ENCODE results near the gene PRPF6. TPM values are rescaled to one million over a fixed set of nuclear protein-coding genes. Genes with fewer than 3 reads are reported as not detected.

The PRPF6 gene
- total RNA-seq, 3 donors from 2014 or later: 51.2 to 64.4 (median 59.1) TPM

GRCh38 chr20:63944078-63944941, 36.6 kb upstream of the PRPF6 start:
- Histone ChIP-seq H3K9me3 (no peaks in the 10 kb centered on the region), H3K36me3 (ENCODE audit: low read depth) (no peaks in the 10 kb centered on the region), H3K4me3 (no peak overlapping the region), H3K4me1 (ENCODE audit: low read depth) (peaks cover 15% of the 10 kb centered on the region)
- ATAC-seq: no peak
- peak in 2 of 3 donors; percentile 37 to 66 for DNase-seq
- intact Hi-C loops (cut with DNase I, micrococcal nuclease): no loop called here
- TF ChIP-seq CTCF (IDR thresholded peaks at IDR 0.05): no peak

- no peak for TF ChIP-seq CTCF (IDR thresholded peaks at IDR 0.05)
- intact Hi-C loops (cut with DNase I, micrococcal nuclease): no loop called here
- ATAC-seq (no peak), DNase-seq (peak in 2 of 3 donors; percentile 26 to 45)
- no peaks in the 10 kb centered on the region for H3K9me3 ChIP-seq
- peaks cover 21% of the 10 kb centered on the region for H3K4me1 ChIP-seq (ENCODE audit: low read depth)
- H3K36me3 ChIP-seq (ENCODE audit: low read depth): no peaks in the 10 kb centered on the region
- H3K4me3 ChIP-seq: no peak overlapping the region
These were observed 35.8 kb upstream of the PRPF6 start for GRCh38 chr20:63945031-63945658.

GRCh38 chr20:63945921-63946920, 34.7 kb upstream of the PRPF6 start:
- DNase-seq (peak in 2 of 3 donors; percentile 26 to 50), ATAC-seq (no peak)
- Histone ChIP-seq H3K36me3 (ENCODE audit: low read depth) (no peaks in the 10 kb centered on the region), H3K9me3 (no peaks in the 10 kb centered on the region), H3K4me3 (no peak overlapping the region), H3K4me1 (ENCODE audit: low read depth) (peaks cover 32% of the 10 kb centered on the region)
- intact Hi-C loops (cut with DNase I, micrococcal nuclease): no loop called here
- no peak for TF ChIP-seq CTCF (IDR thresholded peaks at IDR 0.05)

GRCh38 chr20:63946986-63947637, 33.8 kb upstream of the PRPF6 start:
- H3K9me3 ChIP-seq: no peaks in the 10 kb centered on the region
- intact Hi-C loops (cut with DNase I, micrococcal nuclease): no loop called here
- ATAC-seq: no peak
- DNase-seq: peak in 2 of 3 donors; percentile 20 to 55
- no peak for TF ChIP-seq CTCF (IDR thresholded peaks at IDR 0.05)
- peaks cover 40% of the 10 kb centered on the region for H3K4me1 ChIP-seq (ENCODE audit: low read depth)
- no peaks in the 10 kb centered on the region for H3K36me3 ChIP-seq (ENCODE audit: low read depth)
- no peak overlapping the region for H3K4me3 ChIP-seq

Measured in mucosa of descending colon (tissue), 3 donors.